HG03342 (cell line): Measurements from ENCODE around the gene NT5M.
"Not testable (repeated sequence)": the region's sequence is repeated elsewhere in the genome, so short reads cannot be mapped to it uniquely, and the experiment has no call there.

Source experiments
- ATAC-seq: cut with Tn5 transposase; IDR thresholded peaks from one replicate; pipeline ENCODE4 v1.9.1; 2021; ENCODE audit warnings: mild to moderate bottlenecking, moderate library complexity; ENCODE audit not compliant: unreplicated experiment

NT5M gene

DNA sequence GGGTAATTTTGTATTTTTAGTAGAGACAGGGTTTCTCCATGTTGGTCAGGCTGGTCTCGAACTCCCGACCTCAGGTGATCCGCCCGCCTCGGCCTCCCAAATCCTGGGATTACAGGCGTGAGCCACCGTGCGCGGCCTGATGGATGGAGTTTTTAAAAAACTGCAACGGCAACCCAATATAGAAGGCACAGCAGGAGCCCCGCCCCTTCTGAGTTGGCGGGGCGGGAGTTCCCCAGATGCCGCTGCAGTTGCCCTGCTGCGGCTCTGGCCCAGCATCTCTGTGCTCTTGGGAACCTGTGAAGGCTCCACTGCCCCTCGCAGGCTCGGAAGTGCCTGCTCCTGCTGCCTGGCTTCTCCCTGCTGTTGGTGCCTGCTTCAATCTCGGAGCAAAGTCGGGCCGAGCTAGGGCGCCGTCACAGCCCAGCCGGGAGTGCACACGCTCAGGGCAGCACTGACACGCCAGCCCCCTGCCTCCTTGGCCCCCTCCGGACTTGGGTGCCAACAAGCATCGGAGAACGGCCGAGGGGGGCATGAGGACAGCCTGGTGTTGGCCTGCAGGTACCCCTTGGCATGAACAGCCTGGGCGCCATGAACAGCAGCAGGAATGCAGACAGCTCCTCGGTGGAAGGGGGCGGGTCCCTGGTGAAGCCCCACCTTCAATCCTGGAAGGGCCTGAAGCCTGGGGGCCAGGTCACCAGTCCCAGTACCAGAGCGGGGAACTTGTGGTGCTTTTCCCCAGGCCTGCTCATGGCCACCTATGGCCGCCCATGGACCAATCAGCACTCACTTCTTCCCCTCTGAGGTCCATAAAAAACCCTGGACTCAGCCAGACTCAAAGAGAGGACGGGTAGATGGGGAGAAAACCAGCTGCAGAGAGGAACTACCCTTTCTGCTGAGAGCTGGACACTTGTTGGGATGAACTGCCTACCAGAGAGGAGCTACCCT is 2.3 kb upstream of the NT5M start:
- no peak for ATAC-seq

DNA sequence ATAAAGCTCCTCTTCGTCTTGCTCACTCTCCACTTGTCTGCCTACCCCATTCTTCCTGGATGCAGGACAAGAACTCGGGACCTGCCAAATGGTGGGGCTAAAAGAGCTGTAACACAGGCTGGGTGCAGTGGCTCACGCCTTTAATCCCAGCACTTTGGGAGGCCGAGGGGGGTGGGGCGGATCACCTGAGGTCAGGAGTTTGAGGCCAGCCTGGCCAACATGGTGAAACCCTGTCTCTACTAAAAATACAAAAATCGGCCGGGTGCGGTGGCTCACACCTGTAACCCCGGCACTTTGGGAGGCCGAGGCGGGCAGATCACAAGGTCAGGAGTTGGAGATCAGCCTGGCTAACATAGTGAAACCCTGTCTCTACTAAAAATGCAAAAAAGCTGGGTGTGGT is 1.5 kb upstream of the NT5M start:
- ATAC-seq = not testable (repeated sequence)

DNA sequence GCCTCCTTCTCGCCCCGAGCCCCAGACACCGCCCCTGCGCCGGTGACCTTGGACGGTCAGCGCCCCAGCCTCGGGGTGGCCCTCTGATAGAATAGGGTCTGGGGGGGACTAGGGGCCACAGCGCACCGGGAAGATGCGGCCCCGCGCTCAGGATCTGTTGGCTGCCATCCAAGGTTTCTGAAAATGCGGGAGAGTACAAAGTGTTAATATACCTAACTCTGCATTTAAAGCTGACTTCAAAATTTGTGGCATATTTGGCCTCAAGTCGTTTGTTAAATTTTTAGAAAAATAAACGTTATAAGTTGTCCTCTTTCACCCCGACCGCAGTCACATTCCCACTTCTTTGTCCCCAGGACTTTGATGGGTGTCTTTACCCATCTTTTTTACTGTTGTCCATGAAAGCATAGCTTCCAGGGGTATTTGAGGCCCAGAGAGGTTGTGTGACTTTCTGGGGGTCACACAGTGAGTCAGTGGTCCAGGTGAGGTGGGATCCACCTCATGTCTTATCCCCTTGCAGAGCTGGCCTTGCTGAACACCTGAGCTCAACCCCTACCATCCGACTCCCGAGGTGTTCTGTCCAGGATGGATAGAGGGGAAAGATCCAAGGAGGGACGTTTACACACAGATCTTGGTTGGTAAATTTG is 796 bp downstream of the NT5M start:
- no peak for ATAC-seq

DNA sequence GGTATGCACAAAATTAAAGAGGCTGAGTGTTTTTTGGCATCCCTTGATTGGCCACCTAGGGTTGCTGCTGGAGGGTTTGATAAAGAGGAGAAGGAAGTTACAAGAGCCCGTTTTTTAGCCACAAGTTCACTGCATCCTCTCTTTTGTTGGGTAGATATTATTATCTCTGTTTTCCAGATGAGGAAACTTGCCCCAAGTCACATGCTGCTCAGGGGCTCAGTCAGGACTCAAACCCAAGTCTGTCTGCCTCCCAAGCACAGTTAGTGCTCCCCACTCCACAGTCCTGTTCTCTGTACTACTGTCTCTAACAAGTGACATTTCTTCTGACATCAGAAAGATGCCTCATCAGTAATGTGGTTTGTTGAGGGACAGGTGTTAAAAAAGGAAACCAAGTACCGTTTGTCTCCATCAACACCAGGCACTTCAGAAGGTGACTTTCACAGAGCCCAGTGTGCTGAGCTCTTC is 1.4 kb downstream of the NT5M start:
- no peak for ATAC-seq

DNA sequence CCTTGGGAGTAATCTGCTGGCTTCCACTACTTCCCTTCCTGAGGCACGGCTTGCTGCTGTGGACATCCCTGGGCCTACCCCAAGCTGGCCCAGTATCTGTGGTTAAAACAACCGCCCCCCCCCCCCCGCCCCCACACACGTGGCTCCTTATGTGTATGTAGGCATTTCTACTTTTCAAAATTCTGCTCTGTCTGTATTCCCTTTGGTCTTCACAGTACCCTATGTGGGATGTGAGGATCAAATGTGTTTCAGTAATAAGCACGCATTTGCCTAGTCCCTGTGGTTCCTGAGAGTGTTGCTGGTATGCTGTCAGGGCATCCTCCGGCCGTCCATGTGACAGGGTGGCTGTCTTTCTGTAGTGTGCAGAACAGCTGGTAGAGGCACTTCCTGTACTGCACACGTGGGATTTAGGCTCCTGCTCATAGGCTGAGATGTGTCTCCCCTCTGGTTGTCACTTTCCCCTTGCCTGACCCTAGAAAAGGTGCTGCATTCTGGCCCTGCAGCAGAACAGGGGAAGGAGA is 2.2 kb downstream of the NT5M start:
- ATAC-seq = peak; percentile 64

DNA sequence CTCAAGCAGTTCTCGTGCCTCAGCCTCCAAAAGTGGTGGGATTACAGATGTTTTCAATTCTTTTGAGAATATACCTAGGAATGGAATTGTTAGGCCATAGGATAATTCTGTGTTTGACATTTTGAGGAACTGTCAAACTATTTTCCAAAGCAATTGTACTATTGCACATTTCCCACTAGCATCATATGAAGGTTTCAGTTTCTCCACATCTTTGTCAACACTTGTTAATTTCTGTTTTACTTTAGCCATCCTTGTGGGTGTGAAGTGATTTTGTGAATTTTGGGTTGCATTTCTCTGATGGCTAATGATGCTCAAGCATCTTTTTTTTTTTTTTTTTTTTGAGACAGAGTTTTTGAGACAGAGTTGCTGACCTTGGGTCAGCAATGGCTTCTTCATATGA is 6.2 kb downstream of the NT5M start:
- ATAC-seq = no peak

DNA sequence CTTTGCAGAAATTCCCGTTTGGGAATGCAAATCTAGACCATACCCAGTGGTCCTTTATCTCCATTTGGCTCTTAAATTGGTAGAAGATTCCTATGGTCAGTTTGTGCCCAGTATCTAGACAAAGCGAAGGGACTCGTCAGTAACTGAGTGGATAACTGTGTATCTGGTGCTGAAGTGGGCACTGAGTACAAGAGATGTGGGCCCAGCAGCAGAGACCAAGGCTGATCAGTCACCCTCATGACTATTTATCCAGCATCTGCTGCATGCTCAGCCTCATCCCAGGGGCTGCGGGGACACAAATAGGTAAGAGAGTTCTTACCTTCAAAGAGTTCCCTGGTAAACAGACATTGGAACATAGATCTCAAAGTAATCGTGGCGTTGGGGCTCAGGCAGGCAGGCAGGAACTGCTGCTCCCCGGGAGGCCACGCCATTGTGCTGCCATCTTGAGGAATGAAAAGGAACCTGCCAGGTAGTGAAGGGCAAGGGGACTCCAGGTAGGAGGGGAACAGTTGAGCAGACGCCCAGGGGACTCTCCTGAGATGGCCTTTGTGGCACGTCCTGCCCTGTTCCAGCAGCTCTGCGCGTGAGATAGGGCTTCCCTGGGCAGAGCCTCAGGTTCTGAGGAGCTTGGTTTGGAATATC is 10.3 kb downstream of the NT5M start:
- ATAC-seq = peak; percentile 53

DNA sequence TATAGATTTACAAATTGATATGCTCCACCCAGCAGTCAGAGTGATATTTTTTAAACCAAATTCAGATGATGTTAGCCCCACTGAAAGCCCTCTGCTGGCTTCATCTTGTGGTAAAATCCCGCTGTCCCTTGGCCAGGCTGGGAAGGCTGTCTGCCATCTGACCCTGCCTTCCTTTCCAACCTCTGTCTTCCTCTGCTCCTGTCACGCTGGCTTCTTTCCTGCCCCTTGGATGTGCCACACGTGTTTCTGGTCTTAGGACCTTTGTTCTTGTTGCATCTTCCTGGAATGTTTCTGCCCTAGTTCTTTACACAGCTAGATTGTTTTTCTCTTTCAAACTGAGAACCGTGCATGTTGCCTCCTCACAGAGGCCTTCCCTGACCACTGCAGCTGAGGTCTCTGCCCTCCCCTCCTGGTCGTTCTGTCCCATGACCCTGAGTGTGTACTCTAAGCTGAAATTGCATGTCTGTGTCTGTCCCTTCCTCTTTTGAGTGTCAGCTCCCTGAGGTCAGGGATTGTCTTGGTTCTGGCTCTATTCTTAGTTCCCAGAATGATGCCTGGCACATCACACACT is 11.4 kb downstream of the NT5M start:
- ATAC-seq = no peak

DNA sequence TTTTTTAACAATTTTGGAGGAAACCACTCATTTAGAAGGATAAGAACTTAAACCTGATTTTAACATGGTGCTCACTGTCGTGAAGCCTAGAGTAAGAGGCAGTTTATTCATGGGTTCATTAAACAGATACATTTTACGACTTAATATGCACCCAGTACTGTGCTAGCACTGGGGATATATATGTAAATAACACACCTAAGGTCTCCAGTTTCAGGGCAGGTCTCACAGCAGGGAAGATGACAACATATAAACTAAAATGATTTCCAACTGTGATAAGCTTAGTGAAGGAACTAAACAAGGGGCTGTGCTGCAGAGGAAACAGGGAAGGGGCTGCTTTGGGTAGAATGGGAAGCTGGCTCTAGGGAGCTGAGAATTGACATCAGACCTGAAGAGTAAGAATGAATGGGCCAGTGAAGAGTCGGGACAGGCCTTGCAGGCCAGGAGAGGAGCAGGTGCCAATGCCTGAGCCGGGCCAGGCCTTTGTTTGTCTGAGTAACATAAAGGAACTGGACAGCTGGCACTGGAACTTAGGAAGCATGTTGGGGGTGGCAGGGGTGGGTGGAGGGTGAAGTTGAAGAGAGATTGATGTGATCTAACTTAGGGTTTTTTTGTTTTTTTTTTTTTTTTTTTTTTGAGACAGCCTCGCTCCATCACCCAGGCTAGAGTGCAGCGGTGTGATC is 12.1 kb downstream of the NT5M start:
- ATAC-seq = no peak

DNA sequence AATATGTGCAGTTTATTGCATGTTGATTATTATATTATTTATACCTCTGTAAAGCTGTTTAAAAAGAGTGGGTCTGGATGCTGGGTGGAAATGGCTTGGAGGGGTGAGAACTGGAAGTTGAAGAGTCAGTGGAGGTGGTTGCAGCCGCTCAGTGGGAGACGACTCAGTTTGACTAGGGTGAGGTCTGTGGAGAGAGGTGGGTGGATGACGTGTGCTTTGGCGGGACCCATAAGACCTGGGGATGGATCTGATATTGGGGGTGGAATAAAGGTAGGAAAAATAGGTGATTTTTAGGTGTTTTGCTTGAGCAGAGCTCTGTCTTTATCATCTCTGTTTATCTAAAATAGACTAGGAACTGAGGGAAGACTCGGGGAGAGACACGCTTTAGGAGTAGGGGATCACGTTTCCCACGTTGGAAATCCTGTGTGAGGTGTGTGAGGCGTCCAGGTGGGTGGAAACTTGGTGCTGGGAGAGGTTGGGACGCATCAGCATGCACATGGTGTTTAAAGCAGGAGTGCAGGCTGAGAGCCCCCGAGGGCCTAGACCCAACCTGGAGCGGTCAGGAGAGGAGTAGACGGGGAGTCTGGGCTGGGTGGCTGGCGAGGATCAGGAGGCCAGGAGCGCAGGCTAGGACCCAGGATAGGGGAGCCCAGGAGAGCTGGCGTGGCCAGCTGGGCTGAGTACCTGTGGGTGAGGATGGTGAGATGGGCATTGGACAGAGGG is 17.2 kb downstream of the NT5M start:
- no peak for ATAC-seq

DNA sequence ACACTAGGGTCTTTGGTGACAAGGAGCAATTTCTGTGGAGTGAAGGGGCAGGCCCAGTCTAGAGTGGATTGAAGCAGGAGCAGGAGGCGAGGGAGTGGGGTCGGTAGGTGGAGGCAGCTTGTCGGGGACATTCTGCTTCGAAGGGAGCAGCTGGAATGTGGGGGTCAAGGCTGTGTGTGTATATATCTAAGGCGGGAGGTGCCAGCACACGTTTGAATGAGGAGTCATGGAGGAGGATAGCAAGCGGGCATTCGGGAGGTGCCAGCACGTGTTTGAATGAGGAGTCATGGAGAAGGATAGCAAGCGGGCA is 17.7 kb downstream of the NT5M start:
- ATAC-seq = no peak

DNA sequence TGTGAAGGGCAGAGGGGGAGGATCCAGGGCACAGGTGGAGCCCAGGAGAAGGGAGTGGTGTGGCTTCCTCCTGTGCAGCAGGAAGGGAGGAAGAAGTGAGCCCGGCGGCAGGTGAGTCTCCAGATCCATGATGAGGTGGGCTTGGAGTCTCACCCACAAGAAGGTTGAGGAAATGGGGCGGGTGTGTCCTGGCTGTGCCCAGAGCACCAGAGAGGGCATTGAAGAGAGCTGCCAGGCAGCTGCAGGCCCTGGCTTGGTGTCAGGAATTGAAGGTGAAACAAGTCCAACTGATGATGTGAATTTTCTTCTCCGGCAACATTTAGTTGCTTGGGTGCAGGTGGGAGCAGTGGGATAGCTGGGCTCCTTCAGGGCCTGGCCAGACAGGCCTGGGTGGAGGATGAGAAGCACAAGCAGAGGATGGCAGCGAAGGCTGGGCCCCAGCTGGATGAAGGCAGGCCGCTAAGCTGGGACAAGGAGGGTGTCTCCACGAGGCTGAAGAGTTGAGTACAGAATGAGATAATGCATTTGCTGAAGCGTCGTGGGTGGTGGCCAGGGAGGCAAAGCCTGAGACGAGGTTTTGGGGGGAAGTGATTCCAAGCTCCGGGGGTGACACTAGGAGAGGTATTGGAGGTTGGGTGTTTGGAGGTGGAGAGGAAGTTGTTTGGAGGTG is 18.3 kb downstream of the NT5M start:
- ATAC-seq = no peak

DNA sequence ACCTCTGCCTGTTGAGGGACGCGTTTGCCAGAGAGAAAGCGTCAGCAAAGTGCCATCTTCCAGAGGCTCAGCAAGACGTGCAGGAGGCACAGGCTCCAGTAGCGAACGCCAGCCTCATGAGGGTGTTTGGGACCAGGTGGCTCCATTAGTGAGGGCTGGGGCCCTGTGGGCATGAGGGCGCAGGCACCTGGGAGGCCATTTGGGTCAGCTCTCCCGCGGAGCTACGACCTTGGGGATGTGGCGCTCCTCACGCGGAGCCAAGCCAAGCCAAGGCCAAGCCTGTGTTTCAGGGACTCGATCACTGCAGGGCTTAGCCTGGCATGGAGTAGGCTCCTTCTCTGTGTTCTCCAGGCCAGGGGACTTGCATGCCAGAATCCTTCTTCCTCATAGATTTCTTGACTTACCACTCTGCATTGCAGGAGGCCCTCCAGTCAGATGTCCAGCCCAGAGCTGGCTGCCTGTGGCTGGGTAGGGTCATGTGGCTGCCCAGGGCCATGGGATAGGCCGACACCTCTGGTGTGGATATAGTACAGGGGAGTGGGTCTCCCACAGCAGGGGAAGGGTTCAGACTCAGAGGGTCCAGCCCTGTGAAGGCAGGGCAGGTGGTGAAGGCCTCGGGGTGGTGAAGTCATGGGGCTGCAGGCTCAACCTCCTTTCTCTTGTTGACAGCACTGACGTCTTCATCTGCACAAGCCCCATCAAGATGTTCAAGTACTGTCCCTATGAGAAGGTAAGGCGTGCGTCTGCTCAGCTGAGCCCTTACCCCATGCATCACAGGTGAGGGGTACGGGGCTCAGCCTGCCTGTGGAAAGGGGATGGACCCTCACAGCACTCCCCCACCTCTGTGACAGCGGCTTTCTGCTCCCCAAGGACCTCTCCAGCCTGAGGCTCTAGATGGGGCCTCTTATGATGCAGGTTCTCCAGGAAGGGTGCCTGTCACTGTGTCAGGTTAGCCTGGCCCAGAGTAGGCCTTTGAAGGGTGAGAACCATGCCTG is 19.6 kb downstream of the NT5M start:
- ATAC-seq = no peak

DNA sequence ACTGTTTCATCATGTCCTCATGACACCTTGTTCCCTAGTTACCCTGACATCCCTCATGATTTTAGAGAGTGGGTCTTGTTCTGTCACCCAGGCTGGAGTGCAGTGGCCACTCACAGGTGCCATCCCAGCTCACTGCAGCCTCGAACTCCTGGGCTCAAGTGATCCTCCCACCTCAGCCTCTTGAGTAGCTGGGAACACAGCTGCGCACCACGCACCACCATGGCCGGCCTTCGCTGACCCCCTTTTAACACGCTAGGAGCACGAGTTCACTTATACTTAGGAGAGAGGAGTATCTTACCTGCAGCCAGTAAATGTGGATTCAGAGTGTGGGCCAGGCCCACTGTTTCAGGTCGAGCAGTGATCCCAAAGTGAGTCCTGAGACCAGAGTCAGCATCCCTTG is 21.4 kb downstream of the NT5M start:
- ATAC-seq = no peak

DNA sequence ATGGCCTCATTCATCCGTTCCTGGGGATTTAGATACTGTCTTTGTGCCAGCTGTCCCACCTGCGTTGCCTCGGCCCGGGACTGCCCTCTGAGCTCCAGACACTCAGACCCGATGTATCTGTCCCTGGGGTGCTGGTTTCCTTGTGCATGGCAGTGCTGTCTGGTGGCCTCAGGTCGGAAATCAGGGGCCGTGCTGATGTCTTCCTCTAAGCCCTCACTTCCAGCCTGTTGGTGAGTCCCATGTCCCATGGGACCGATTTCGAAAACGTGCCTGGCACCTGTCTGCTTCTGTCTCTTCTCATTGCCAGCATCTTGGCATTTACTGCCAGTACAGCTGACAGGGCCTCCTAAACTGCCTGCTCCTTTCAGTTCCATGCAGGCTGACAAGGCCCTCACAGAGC is 22.1 kb downstream of the NT5M start:
- ATAC-seq = no peak

DNA sequence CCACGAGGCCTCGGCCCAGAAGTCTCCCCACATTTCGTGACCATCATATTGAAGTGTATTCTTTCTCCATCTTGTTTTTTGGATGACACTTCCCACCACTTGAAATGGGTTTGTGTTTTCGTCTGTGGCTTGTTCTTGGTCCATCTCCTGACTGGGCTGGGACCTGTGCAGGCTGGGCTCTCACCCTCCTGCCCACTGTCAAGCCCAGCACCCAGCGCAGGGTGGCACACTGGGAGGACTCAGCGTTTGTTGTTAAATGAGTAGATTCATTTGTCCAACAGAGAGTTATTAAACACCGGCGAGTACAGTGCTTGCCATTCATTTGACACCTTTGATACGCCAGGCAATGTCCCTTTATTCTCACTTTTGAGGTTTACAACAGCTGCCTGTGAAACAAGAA is 22.6 kb downstream of the NT5M start:
- ATAC-seq = no peak

DNA sequence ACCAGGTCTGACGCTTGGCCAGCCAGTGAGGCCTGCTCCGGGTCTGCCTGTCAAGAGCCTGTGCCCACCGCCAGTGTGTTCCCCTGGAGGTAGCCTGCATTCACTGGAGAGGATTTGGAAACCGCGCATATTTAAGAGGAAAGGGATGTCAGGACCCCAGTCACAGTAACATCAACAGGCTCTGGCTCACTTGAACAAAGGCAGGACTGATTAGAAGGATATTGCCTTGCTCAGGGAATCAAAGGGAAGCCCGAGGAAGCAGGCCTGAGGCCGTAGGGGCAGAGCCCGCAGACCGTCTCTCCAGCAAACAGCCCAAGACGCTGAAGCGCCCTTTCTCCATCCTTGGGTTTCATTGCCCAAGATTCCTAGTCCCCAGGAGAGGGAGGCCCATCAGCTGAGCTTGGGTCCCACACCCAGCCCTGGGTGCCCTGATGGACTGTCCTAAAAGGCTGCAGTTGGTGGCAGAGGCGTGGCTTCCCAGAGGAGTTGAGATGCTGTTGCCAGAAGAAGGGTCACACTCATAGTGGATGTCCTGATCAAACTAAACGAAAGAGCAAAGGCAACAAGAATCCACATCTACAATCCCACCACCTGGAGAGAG is 23.2 kb downstream of the NT5M start:
- ATAC-seq = no peak

DNA sequence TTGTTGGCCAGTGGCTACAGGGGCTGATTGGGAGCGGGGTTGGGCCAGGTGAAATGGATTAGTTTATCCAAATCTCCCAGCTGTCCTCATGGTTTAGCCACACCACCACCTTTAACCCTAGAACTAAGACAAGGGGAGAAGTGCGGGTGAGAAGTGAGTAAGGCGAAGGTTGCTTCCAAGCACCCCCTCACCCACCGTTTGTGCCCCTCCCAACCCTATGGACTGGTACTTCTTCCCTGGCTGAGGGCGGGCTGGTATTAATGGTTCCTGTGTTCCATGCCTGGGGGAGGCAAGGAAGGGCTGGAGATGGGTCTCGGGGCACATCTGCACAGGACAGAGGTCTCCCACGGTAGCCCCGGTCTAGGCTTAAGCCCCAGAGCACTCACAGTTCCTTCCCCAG is 25.1 kb downstream of the NT5M start:
- ATAC-seq = no peak
